Spleen (tissue), 11 donors: ENCODE measurements around the gene CHD2. TPM values are rescaled to one million over a fixed set of nuclear protein-coding genes. Genes with fewer than 3 reads are reported as not detected.

ENCODE experiments used
- DNase-seq: peaks from one replicate; pipeline ENCODE4 v3.0.0-alpha.2; 2020
- H3K27ac ChIP-seq, 8 donors: fragments of 200-600 bp; sonication (generic) in 7 of 8; 1 replicate in 4 of 8; 2 replicates in 4 of 8; pipeline versions ENCODE4 v1.5.0 to v1.8.0; 2016 to 2021; ENCODE audit warnings: inconsistent platforms in 4 of 8, mild to moderate bottlenecking in 4 of 8, moderate library complexity in 1 of 8
- H3K27me3 ChIP-seq, 7 donors: fragments of 200-600 bp; sonication (generic) in 6 of 7; replicated peaks in 1 of 7; 1 replicate in 4 of 7; 2 replicates in 3 of 7; pipeline versions ENCODE4 v1.5.0 to v1.8.0; 2016 to 2021; ENCODE audit warnings: inconsistent platforms in 3 of 7, mild to moderate bottlenecking in 1 of 7
- H3K36me3 ChIP-seq, 6 donors: fragments of 200-600 bp; sonication (generic) in 5 of 6; 1 replicate in 4 of 6; 2 replicates in 2 of 6; pipeline versions ENCODE4 v1.5.0 to v1.8.0; 2016 to 2021; ENCODE audit warnings: inconsistent platforms in 2 of 6
- H3K4me1 ChIP-seq, 6 donors: fragments of 200-600 bp; sonication (generic) in 5 of 6; 1 replicate in 3 of 6; 2 replicates in 3 of 6; pipeline versions ENCODE4 v1.5.0 to v1.8.0; 2016 to 2021; ENCODE audit warnings: inconsistent platforms in 3 of 6
- H3K4me3 ChIP-seq, 8 donors: fragments of 200-600 bp; sonication (generic) in 7 of 8; 1 replicate in 4 of 8; 2 replicates in 4 of 8; pipeline versions ENCODE4 v1.5.0 to v1.8.0; 2016 to 2021; ENCODE audit warnings: inconsistent platforms in 4 of 8, mild to moderate bottlenecking in 4 of 8, moderate library complexity in 2 of 8
- H3K9me3 ChIP-seq, 8 donors: fragments of 200-600 bp; sonication (generic) in 7 of 8; 1 replicate in 4 of 8; 2 replicates in 4 of 8; pipeline versions ENCODE4 v1.5.0 to v1.8.0; 2016 to 2021; ENCODE audit warnings: inconsistent platforms in 4 of 8
- CTCF ChIP-seq, 11 experiments: fragments of 200-600 bp in 7 of 11; fragments of 450-650 bp in 4 of 11; sonication (generic) in 4 of 11; IDR thresholded peaks in 8 of 11; conservative IDR thresholded peaks in 3 of 11; 1 replicate in 7 of 11; 2 replicates in 4 of 11; pipeline versions ENCODE4 v1.4.0 to v1.8.0; 2016 to 2021; ENCODE audit warnings: antibody characterized with exemption in 11 of 11, inconsistent platforms in 4 of 11, mild to moderate bottlenecking in 1 of 11
- POLR2A ChIP-seq, 3 donors: fragments of 450-650 bp; IDR thresholded peaks; one replicate each; pipeline ENCODE4 v1.5.1; 2017; ENCODE audit warnings: antibody characterized with exemption in 3 of 3, mild to moderate bottlenecking in 1 of 3
- POLR2AphosphoS5 ChIP-seq, 3 donors: sonication (generic); formaldehyde crosslinking; IDR thresholded peaks; one replicate each; pipeline ENCODE4 v1.5.1; 2017; ENCODE audit warnings: antibody characterized with exemption in 3 of 3
- WGBS, 5 donors: extraction: QIAGEN DNeasy Blood & Tissue Kit in 3 of 5; methylation state at CpG; one replicate each; pipeline versions ENCODE4 v1.1.5 to v1.1.7; 2013 to 2018; 5-methylcytosine and 5-hydroxymethylcytosine counted together
- intact Hi-C: fragments of 100-400 bp; cut with DNase I; formaldehyde crosslinking; loops from one replicate; pipeline ENCODE4 v1.15.0; 2023; ENCODE audit warnings: low total_unique reads
- polyA plus RNA-seq, 3 donors: library from polyadenylated mRNA; stranded (reverse); fragments of 200-250 nt; gene quantifications; one replicate each; pipeline ENCODE4 v1.2.1, GENCODE V29; 2013
- total RNA-seq, 7 donors: library from RNA; depleted of rRNA in 3 of 7; stranded (reverse); fragments of >200 nt in 3 of 7; fragmentation: NEBNext Ultra II Directional in 4 of 7; extraction: Animal tissue kit (Norgen Biotek cat#: 25700) in 4 of 7; gene quantifications; one replicate each; pipeline versions ENCODE4 v1.1.0 to v1.2.1, GENCODE V29; 2016 to 2021
- donor health status: healthy with polysubstance abuse.
- donor health status: DM: no; HTN: no; CAD: no; lungs with moderate emphysema.
- donor health status: DM: no; HTN: no; CAD: no.
- donor health status: Bipolar disorder and iron deficiency.
- donor health status: healthy.
- donor health status: DM: no; HTN: no; CAD: no.
- donor health status: DM: yes; HTN: yes; CAD: no.

CHD2 gene
- total and polyA plus RNA-seq, 10 donors = 37.3 to 232 (median 170) TPM

DNA sequence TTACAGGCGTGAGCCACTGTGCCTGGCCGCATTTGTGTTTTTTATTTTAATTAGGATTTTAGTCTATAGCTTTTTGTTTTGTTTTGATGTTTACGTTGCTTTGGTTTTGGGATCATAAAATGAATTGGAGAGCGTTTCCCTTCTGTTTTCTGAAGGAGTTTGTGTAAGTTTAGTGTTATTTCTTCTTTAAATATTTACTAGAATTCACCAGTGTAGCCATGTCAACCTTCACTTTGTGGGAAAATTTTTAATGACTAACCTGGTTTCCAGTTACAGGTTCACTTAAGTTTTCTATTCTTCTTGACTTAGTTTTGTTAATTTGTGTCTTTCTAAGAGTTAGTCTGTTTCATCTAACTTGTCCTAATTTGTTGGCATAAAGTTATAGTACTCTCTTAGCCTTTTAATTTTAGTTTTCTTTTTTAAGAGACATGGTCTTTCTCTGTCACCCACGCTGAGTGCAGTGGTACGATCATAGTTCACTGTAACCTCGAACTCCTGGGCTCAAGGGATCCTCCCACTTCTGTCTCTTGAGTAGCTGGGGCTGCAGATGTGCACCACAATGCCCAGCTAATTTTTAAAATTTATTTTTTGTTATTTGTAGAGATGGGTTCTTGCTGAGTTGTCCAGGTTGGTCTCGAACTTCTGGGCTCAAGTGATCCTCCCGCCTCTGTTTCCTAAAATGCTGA is 61.0 kb downstream of the CHD2 start:
- Histone ChIP-seq H3K36me3 (peaks cover 4 to 100% (median 82%) of the 10 kb centered on the region in 6 donors), H3K4me3 (no peak overlapping the region), H3K27ac (no peak overlapping the region), H3K4me1 (peaks cover 0 to 67% (median 9%) of the 10 kb centered on the region in 6 donors), H3K27me3 (no peaks in the 10 kb centered on the region), H3K9me3 (no peaks in the 10 kb centered on the region)
- no peak for DNase-seq
- intact Hi-C loops = no loop called here
- WGBS, 5 donors = 94 to 97% (median 95%) methylated on average over 9 of the region's 9 CpGs
- TF ChIP-seq CTCF (IDR thresholded peaks at IDR 0.05 in 8 of 11, conservative IDR thresholded peaks at IDR 0.05 in 3 of 11) (no peak), POLR2A (IDR thresholded peaks at IDR 0.05) (no peak), POLR2AphosphoS5 (IDR thresholded peaks at IDR 0.05) (no peak)

- no peak overlapping the region for H3K4me3 ChIP-seq
- H3K4me1 ChIP-seq = peaks cover 0 to 59% (median 8%) of the 10 kb centered on the region in 6 donors
- WGBS, 5 donors = 95 to 98% (median 98%) methylated on average over 1 of the region's 1 CpG
- H3K27ac ChIP-seq = no peak overlapping the region
- TF ChIP-seq POLR2A (IDR thresholded peaks at IDR 0.05) (no peak), POLR2AphosphoS5 (IDR thresholded peaks at IDR 0.05) (no peak), CTCF (IDR thresholded peaks at IDR 0.05 in 8 of 11, conservative IDR thresholded peaks at IDR 0.05 in 3 of 11) (no peak)
- DNase-seq = no peak
- no peaks in the 10 kb centered on the region for H3K27me3 ChIP-seq
- peaks cover 7 to 100% (median 81%) of the 10 kb centered on the region in 6 donors for H3K36me3 ChIP-seq
- no peaks in the 10 kb centered on the region for H3K9me3 ChIP-seq
- intact Hi-C loops = no loop called here
Observed at GRCh38 chr15:92962914-92963313, 62.8 kb downstream of the CHD2 start.

GRCh38 chr15:92963794-92964193 is 63.7 kb downstream of the CHD2 start:
- DNase-seq = no peak
- Histone ChIP-seq H3K9me3 (no peaks in the 10 kb centered on the region), H3K4me1 (peaks cover 0 to 59% (median 5%) of the 10 kb centered on the region in 6 donors), H3K36me3 (peaks cover 7 to 100% (median 85%) of the 10 kb centered on the region in 6 donors), H3K27me3 (no peaks in the 10 kb centered on the region), H3K4me3 (no peak overlapping the region), H3K27ac (no peak overlapping the region)
- intact Hi-C loops = no loop called here
- TF ChIP-seq POLR2A (IDR thresholded peaks at IDR 0.05) (no peak), CTCF (IDR thresholded peaks at IDR 0.05 in 8 of 11, conservative IDR thresholded peaks at IDR 0.05 in 3 of 11) (no peak), POLR2AphosphoS5 (IDR thresholded peaks at IDR 0.05) (no peak)
- WGBS, 5 donors = 89 to 97% (median 94%) methylated on average over 2 of the region's 2 CpGs

- H3K36me3 ChIP-seq = peaks cover 7 to 99% (median 84%) of the 10 kb centered on the region in 6 donors
- no peak overlapping the region for H3K4me3 ChIP-seq
- H3K27me3 ChIP-seq = no peaks in the 10 kb centered on the region
- no peak for DNase-seq
- no peaks in the 10 kb centered on the region for H3K9me3 ChIP-seq
- H3K4me1 ChIP-seq = peaks cover 6 to 49% (median 10%) of the 10 kb centered on the region in 6 donors
- 89 to 99% (median 95%) methylated on average over 5 of the region's 5 CpGs for WGBS, 5 donors
- intact Hi-C loops = no loop called here
- H3K27ac ChIP-seq = peak overlapping the region in 6 of 8 donors; percentile 8 to 47 (median 16)
- TF ChIP-seq POLR2AphosphoS5 (IDR thresholded peaks at IDR 0.05) (peak in 1 of 3 donors; percentile 46), POLR2A (IDR thresholded peaks at IDR 0.05) (no peak), CTCF (IDR thresholded peaks at IDR 0.05 in 8 of 11, conservative IDR thresholded peaks at IDR 0.05 in 3 of 11) (no peak)
Observed at GRCh38 chr15:92968926-92969651, 69.0 kb downstream of the CHD2 start.
